GM12878 (cell line): ENCODE data around the gene C19orf38. TPM values are rescaled to one million over a fixed set of nuclear protein-coding genes. Genes with fewer than 3 reads are reported as not detected.

Experiments used
- ATAC-seq: fragments of 200-7000 bp; cut with Tn5 transposase; 3 replicates; pipeline ENCODE4 v1.9.1; 2020; ENCODE audit warnings: mild to moderate bottlenecking, moderate library complexity
- BruUV-seq: library from RNA; stranded (reverse); fragments of 400-500 nt; replicated peaks from 2 replicates; lab custom pipeline; 2021; lab: Mats Ljungman, UMichigan
- CTCF ChIA-PET: fragments of 300-600 bp; sonication (Branson Sonifier 250); formaldehyde crosslinking; extraction: SDS; loops from one replicate; lab custom pipeline; 2021; ENCODE audit warnings: inconsistent platforms; lab: Yijun Ruan, JAX
- POLR2A ChIA-PET: fragments of 350-600 bp; formaldehyde crosslinking; extraction: SDS; loops from one replicate; lab custom pipeline; 2021; ENCODE audit warnings: inconsistent platforms; lab: Charles Lee
- RAD21 ChIA-PET: fragments of 300-600 bp; sonication (Branson Sonifier 250); formaldehyde crosslinking; loops from one replicate; lab custom pipeline; 2023; ENCODE audit warnings: antibody characterized with exemption; ENCODE audit not compliant: unreplicated experiment; lab: Charles Lee
- SMC1A ChIA-PET: fragments of 300-600 bp; sonication (Branson Sonifier 250); formaldehyde crosslinking; loops from one replicate; lab custom pipeline; 2023; ENCODE audit not compliant: unreplicated experiment, uncharacterized antibody; lab: Charles Lee
- DNase-seq: peaks from one replicate; pipeline ENCODE4 v3.0.0-alpha.2; 2011; ENCODE audit warnings: low read depth, low spot score
- FAIRE-seq: peaks from 3 replicates; lab custom pipeline; 2011; peaks lifted over from hg19 to GRCh38; lab: Jason Lieb, UNC
- H2AFZ ChIP-seq: 2 replicates; pipeline ENCODE4 v1.6.0; 2011; ENCODE audit warnings: low read depth, low read length, control low read depth; ENCODE audit not compliant: control insufficient read depth
- H3K27ac ChIP-seq: 2 replicates; pipeline ENCODE4 v1.5.1; 2011; ENCODE audit warnings: control low read depth; ENCODE audit not compliant: control insufficient read depth, insufficient read depth
- H3K27me3 ChIP-seq, 2 experiments: replicated peaks in 1 of 2; 2 replicates each; pipeline versions ENCODE4 v1.6.0 to v1.6.1; 2011; ENCODE audit warnings: low read length in 1 of 2; ENCODE audit not compliant: control insufficient read depth in 2 of 2, insufficient read depth in 2 of 2
- H3K36me3 ChIP-seq, 2 experiments: 2 replicates each; pipeline ENCODE4 v1.5.1; 2011; ENCODE audit warnings: low read length in 1 of 2; ENCODE audit not compliant: control insufficient read depth in 2 of 2, insufficient read depth in 2 of 2
- H3K4me1 ChIP-seq: 2 replicates; pipeline ENCODE4 v1.6.1; 2011; ENCODE audit warnings: mild to moderate bottlenecking, low read length, moderate library complexity, mixed read lengths; ENCODE audit not compliant: control insufficient read depth, insufficient read depth
- H3K4me2 ChIP-seq: 2 replicates; pipeline ENCODE4 v1.6.0; 2011; ENCODE audit warnings: control low read depth; ENCODE audit not compliant: control insufficient read depth, insufficient read depth
- H3K4me3 ChIP-seq: fragments of 200-600 bp; sonication (generic); 2 replicates; pipeline ENCODE4 v1.5.1; 2016
- H3K79me2 ChIP-seq: 2 replicates; pipeline ENCODE4 v1.6.0; 2011; ENCODE audit warnings: low read length; ENCODE audit not compliant: control insufficient read depth, insufficient read depth
- H3K9ac ChIP-seq: 2 replicates; pipeline ENCODE4 v1.8.0; 2011; ENCODE audit warnings: low read length, control low read depth, mixed read lengths; ENCODE audit not compliant: control insufficient read depth, insufficient read depth
- H3K9me3 ChIP-seq: replicated peaks from 3 replicates; pipeline ENCODE4 v1.5.1; 2011; ENCODE audit warnings: mild to moderate bottlenecking, low read length; ENCODE audit not compliant: control insufficient read depth, insufficient read depth
- H4K20me1 ChIP-seq: 2 replicates; pipeline ENCODE4 v1.6.0; 2011; ENCODE audit not compliant: control insufficient read depth, insufficient read depth
- ELK1 ChIP-seq: IDR thresholded peaks from 2 replicates; pipeline ENCODE4 v1.6.1; 2012; ENCODE audit warnings: low read depth, low read length, improper control_type of control experiment
- NBN ChIP-seq: fragments of 450-650 bp; IDR thresholded peaks from 2 replicates; pipeline ENCODE4 v1.6.1; 2016
- PAX5 ChIP-seq: IDR thresholded peaks from 2 replicates; pipeline ENCODE4 v1.6.1; 2011; ENCODE audit warnings: low read depth, low read length, borderline replicate concordance
- POLR2A ChIP-seq: IDR thresholded peaks from 2 replicates; pipeline ENCODE4 v1.6.1; 2011; ENCODE audit warnings: low read depth, mild to moderate bottlenecking, low read length
- POLR2AphosphoS5 ChIP-seq: IDR thresholded peaks from 2 replicates; pipeline ENCODE4 v1.6.1; 2011; ENCODE audit warnings: mild to moderate bottlenecking, low read length, inconsistent platforms
- SIX5 ChIP-seq: IDR thresholded peaks from 2 replicates; pipeline ENCODE4 v1.6.1; 2011; ENCODE audit warnings: mild to moderate bottlenecking, low read depth, low read length, moderate library complexity; ENCODE audit not compliant: severe bottlenecking
- TCF12 ChIP-seq: IDR thresholded peaks from 2 replicates; pipeline ENCODE4 v1.6.1; 2011; ENCODE audit warnings: low read depth, mild to moderate bottlenecking, low read length
- YY1 ChIP-seq: IDR thresholded peaks from 2 replicates; pipeline ENCODE4 v1.6.1; 2011; ENCODE audit warnings: low read depth, mild to moderate bottlenecking, low read length
- ZNF592 ChIP-seq: fragments of 450-650 bp; IDR thresholded peaks from 2 replicates; pipeline ENCODE4 v1.6.1; 2017; ENCODE audit warnings: mild to moderate bottlenecking, moderate library complexity
- ZNF622 ChIP-seq: fragments of 450-650 bp; IDR thresholded peaks from 2 replicates; pipeline ENCODE4 v1.6.1; 2017; ENCODE audit warnings: mild to moderate bottlenecking, inconsistent platforms
- WGBS: methylation state at CpG from one replicate; pipeline ENCODE4 v1.1.6; 2016; ENCODE audit warnings: low lambda C conversion rate; ENCODE audit not compliant: insufficient replicate concordance, insufficient coverage; ENCODE audit errors: missing lambda C conversion rate; 5-methylcytosine and 5-hydroxymethylcytosine counted together
- in situ Hi-C: fragments of 300-500 bp; cut with MboI; formaldehyde crosslinking; loops from 9 replicates; pipeline ENCODE4 v1.14.3; 2018; ENCODE audit warnings: mixed read lengths
- intact Hi-C: fragments of 100-400 bp; cut with micrococcal nuclease; formaldehyde crosslinking; loops from one replicate; pipeline ENCODE4 v1.14.2; 2022; ENCODE audit not compliant: unreplicated experiment
- polyA plus RNA-seq, 11 experiments: library from polyadenylated mRNA; depleted of rRNA in 4 of 11; unstranded in 6 of 11; stranded (reverse) in 5 of 11; fragments of >200 nt; fragmentation: Nextera tagmentation in 4 of 11; fragmentation: Illumina TruSeq in 1 of 11; extraction: Ambion mirVana in 4 of 11; extraction: Trizol in 1 of 11; gene quantifications; 1 replicate in 1 of 11; 2 replicates in 10 of 11; pipeline versions ENCODE4 v1.2.1 to v1.2.3, GENCODE V29; 2011 to 2016; ENCODE audit warnings: inconsistent platforms in 2 of 11, missing spikeins in 2 of 11, low read depth in 1 of 11
- total RNA-seq, 4 experiments: library from RNA; depleted of rRNA in 3 of 4; stranded (reverse); fragments of >200 nt in 3 of 4; fragmentation: Illumina TruSeq in 1 of 4; extraction: Trizol in 1 of 4; gene quantifications; 2 replicates each; pipeline versions ENCODE4 v1.2.1 to v1.2.3, GENCODE V29; 2013 to 2021

C19orf38 gene
- total and polyA plus RNA-seq, 10 of the 15 experiments (the other 5 are each of a cell fraction or from before 2014, with no cell fraction given): 2.6 to 7.5 (median 5.0) TPM

- TF ChIP-seq POLR2AphosphoS5 (no peak), POLR2A (0 out of 2 replicates have a peak, but pooled peaks have one; percentile 18)
- DNase-seq: no peak
- FAIRE-seq: no peak
- H4K20me1 ChIP-seq: no peaks in the 10 kb centered on the region; the same call in none of the 2 replicates
- no peak overlapping the region for H3K4me3 ChIP-seq
- peaks cover 26% of the 10 kb centered on the region for H3K79me2 ChIP-seq
- BruUV-seq: no TSS peak
- no peak overlapping the region for H3K4me2 ChIP-seq
- no peak for ATAC-seq
- ChIA-PET SMC1A (interaction anchor here (0.8 kb wide), 1 partner anchor 8 kb away, joined by 3 read pairs; no protein-coding TSS in a partner anchor), POLR2A (interaction anchor here (0.5 to 1.7 kb wide), 5 partner anchors 10 to 264 kb away, joined by 3 to 5 read pairs (median 5); no protein-coding TSS in a partner anchor), RAD21 (no interaction called here), CTCF (interaction anchor here (0.6 kb wide), 1 partner anchor 867 kb away, joined by 3 read pairs; no protein-coding TSS in a partner anchor)
- peaks cover 3 to 15% of the 10 kb centered on the region in 2 experiments for H3K36me3 ChIP-seq
- no peak overlapping the region for H2AFZ ChIP-seq
- no peaks in the 10 kb centered on the region for H3K9me3 ChIP-seq
- H3K27me3 ChIP-seq: no peaks in the 10 kb centered on the region
- no peak overlapping the region for H3K27ac ChIP-seq
- in situ Hi-C loops: no loop called here
- H3K9ac ChIP-seq: no peak overlapping the region
- WGBS: 80% methylated on average over 10 of the region's 10 CpGs
- H3K4me1 ChIP-seq: peaks cover 4% of the 10 kb centered on the region; the same call in 1 of the 2 replicates
- intact Hi-C loops: no loop called here
Measured at GRCh38 chr19:10898633-10899032, 50.4 kb downstream of the C19orf38 start.

- FAIRE-seq: no peak
- Histone ChIP-seq H3K27me3 (no peaks in the 10 kb centered on the region), H3K9ac (no peak overlapping the region), H3K4me3 (no peak overlapping the region), H2AFZ (no peak overlapping the region), H4K20me1 (no peaks in the 10 kb centered on the region; the same call in none of the 2 replicates), H3K9me3 (no peaks in the 10 kb centered on the region), H3K36me3 (peaks cover 3 to 11% of the 10 kb centered on the region in 2 experiments), H3K4me2 (no peak overlapping the region), H3K27ac (no peak overlapping the region), H3K4me1 (peaks cover 4% of the 10 kb centered on the region; the same call in 1 of the 2 replicates), H3K79me2 (peaks cover 20% of the 10 kb centered on the region)
- ChIA-PET CTCF (no interaction called here), POLR2A (interaction anchor here (0.7 to 1.7 kb wide), 3 partner anchors 11 to 441 kb away, joined by 3 to 5 read pairs (median 5); no protein-coding TSS in a partner anchor), SMC1A (interaction anchor here (0.8 kb wide), 1 partner anchor 9 kb away, joined by 3 read pairs; no protein-coding TSS in a partner anchor), RAD21 (interaction anchor here (0.5 to 1.2 kb wide), 2 partner anchors 28 to 60 kb away, joined by 3 to 4 read pairs; partner anchors contain the start of gene CARM1)
- 79% methylated on average over 10 of the region's 10 CpGs for WGBS
- intact Hi-C loops (no loop called here), in situ Hi-C loops (no loop called here)
- DNase-seq: no peak
- BruUV-seq: no TSS peak
- no peak for ATAC-seq
- TF ChIP-seq ZNF592 (no peak), NBN (no peak), YY1 (no peak), TCF12 (no peak), SIX5 (no peak), PAX5 (no peak), ELK1 (no peak), ZNF622 (no peak)
Measured at GRCh38 chr19:10899151-10899653, 51.0 kb downstream of the C19orf38 start.
